Neuron (in vitro differentiated cells): Measurements from ENCODE around the gene UBE4A.
"Not testable (repeated sequence)": the region's sequence is repeated elsewhere in the genome, so short reads cannot be mapped to it uniquely, and the experiment has no call there.

ENCODE experiments used
- H2AFZ ChIP-seq: one replicate; pipeline ENCODE4 v1.6.1; 2013; ENCODE audit warnings: low read depth, mild to moderate bottlenecking, inconsistent platforms, low read length, moderate library complexity
- H3K27me3 ChIP-seq: one replicate; pipeline ENCODE4 v1.6.1; 2013; ENCODE audit warnings: low read length; ENCODE audit not compliant: insufficient read depth
- H3K36me3 ChIP-seq: one replicate; pipeline ENCODE4 v1.6.1; 2013; ENCODE audit warnings: low read length; ENCODE audit not compliant: insufficient read depth
- H3K4me1 ChIP-seq: one replicate; pipeline ENCODE4 v1.6.1; 2013; ENCODE audit warnings: low read length; ENCODE audit not compliant: insufficient read depth
- H3K4me3 ChIP-seq: 2 replicates; pipeline ENCODE4 v1.5.1; 2013; ENCODE audit warnings: mild to moderate bottlenecking, low read length, moderate library complexity
- H3K9me3 ChIP-seq: one replicate; pipeline ENCODE4 v1.6.1; 2013; ENCODE audit warnings: low read length

Gene UBE4A

GRCh38 chr11:118396097-118396501 lies 36.7 kb downstream of the UBE4A start:
- no peaks in the 10 kb centered on the region for H3K27me3 ChIP-seq
- no peak overlapping the region for H2AFZ ChIP-seq
- no peak overlapping the region for H3K4me3 ChIP-seq
- peaks cover 5% of the 10 kb centered on the region for H3K4me1 ChIP-seq
- peaks cover 51% of the 10 kb centered on the region for H3K36me3 ChIP-seq
- H3K9me3 ChIP-seq, result no peaks in the 10 kb centered on the region

- H3K9me3 ChIP-seq, result no peaks in the 10 kb centered on the region
- no peak overlapping the region for H2AFZ ChIP-seq
- peaks cover 8% of the 10 kb centered on the region for H3K4me1 ChIP-seq
- H3K27me3 ChIP-seq, result no peaks in the 10 kb centered on the region
- H3K36me3 ChIP-seq, result peaks cover 45% of the 10 kb centered on the region
- no peak overlapping the region for H3K4me3 ChIP-seq
Measured at GRCh38 chr11:118397448-118397847, 38.0 kb downstream of the UBE4A start.

GRCh38 chr11:118398791-118399559 lies 39.6 kb downstream of the UBE4A start:
- H3K4me3 ChIP-seq, result no peak overlapping the region
- H3K27me3 ChIP-seq, result no peaks in the 10 kb centered on the region
- peaks cover 31% of the 10 kb centered on the region for H3K36me3 ChIP-seq
- H3K9me3 ChIP-seq, result no peaks in the 10 kb centered on the region
- H3K4me1 ChIP-seq, result peaks cover 14% of the 10 kb centered on the region
- H2AFZ ChIP-seq, result no peak overlapping the region

GRCh38 chr11:118401151-118401879 lies 41.9 kb downstream of the UBE4A start, which contains the start of gene ATP5MG:
TSS of gene ATP5MG (plus strand) at chr11:118401606. CDS start at chr11:118401666, 60 bp downstream.
- H3K4me1 ChIP-seq, result peaks cover 14% of the 10 kb centered on the region
- no peaks in the 10 kb centered on the region for H3K9me3 ChIP-seq
- H3K36me3 ChIP-seq, result peaks cover 24% of the 10 kb centered on the region
- H3K4me3 ChIP-seq, result peak within 1 kb of the TSS; percentile 83
- H2AFZ ChIP-seq, result peak within 1 kb of the TSS; percentile 41
- no peaks in the 10 kb centered on the region for H3K27me3 ChIP-seq

GRCh38 chr11:118401880-118402590 lies 42.6 kb downstream of the UBE4A start:
- peaks cover 14% of the 10 kb centered on the region for H3K4me1 ChIP-seq
- H3K27me3 ChIP-seq, result no peaks in the 10 kb centered on the region
- H3K36me3 ChIP-seq, result peaks cover 24% of the 10 kb centered on the region
- peak overlapping the region; percentile 83 for H3K4me3 ChIP-seq
- no peaks in the 10 kb centered on the region for H3K9me3 ChIP-seq
- H2AFZ ChIP-seq, result peak overlapping the region; percentile 41

- Histone ChIP-seq H3K36me3 (peaks cover 23% of the 10 kb centered on the region), H3K4me1 (peaks cover 14% of the 10 kb centered on the region), H3K4me3 (peak overlapping the region; percentile 83)
- H3K27me3 ChIP-seq, H2AFZ ChIP-seq, H3K9me3 ChIP-seq: not testable (repeated sequence)
Measured at GRCh38 chr11:118402594-118402993, 43.2 kb downstream of the UBE4A start.

- Histone ChIP-seq H3K4me3 (no peak overlapping the region), H3K27me3 (no peaks in the 10 kb centered on the region), H3K36me3 (peaks cover 48% of the 10 kb centered on the region), H3K4me1 (peaks cover 9% of the 10 kb centered on the region), H3K9me3 (no peaks in the 10 kb centered on the region), H2AFZ (no peak overlapping the region)
Measured at GRCh38 chr11:118406599-118407166, 47.3 kb downstream of the UBE4A start.

GRCh38 chr11:118410055-118410745 lies 50.8 kb downstream of the UBE4A start:
- peaks cover 46% of the 10 kb centered on the region for H3K36me3 ChIP-seq
- no peak overlapping the region for H2AFZ ChIP-seq
- H3K4me1 ChIP-seq, result no peaks in the 10 kb centered on the region
- H3K4me3 ChIP-seq, result no peak overlapping the region
- no peaks in the 10 kb centered on the region for H3K27me3 ChIP-seq
- H3K9me3 ChIP-seq, result no peaks in the 10 kb centered on the region

GRCh38 chr11:118411530-118411929 lies 52.1 kb downstream of the UBE4A start:
- Histone ChIP-seq H3K9me3 (no peaks in the 10 kb centered on the region), H3K27me3 (no peaks in the 10 kb centered on the region), H3K4me3 (no peak overlapping the region), H3K36me3 (peaks cover 40% of the 10 kb centered on the region), H3K4me1 (no peaks in the 10 kb centered on the region), H2AFZ (no peak overlapping the region)

GRCh38 chr11:118412921-118413320 lies 53.5 kb downstream of the UBE4A start:
- Histone ChIP-seq H3K4me3 (no peak overlapping the region), H3K36me3 (peaks cover 29% of the 10 kb centered on the region), H3K4me1 (no peaks in the 10 kb centered on the region), H3K9me3 (no peaks in the 10 kb centered on the region), H3K27me3 (no peaks in the 10 kb centered on the region), H2AFZ (no peak overlapping the region)

- Histone ChIP-seq H3K9me3 (no peaks in the 10 kb centered on the region), H3K4me1 (no peaks in the 10 kb centered on the region), H3K27me3 (no peaks in the 10 kb centered on the region), H3K4me3 (no peak overlapping the region), H3K36me3 (peaks cover 9% of the 10 kb centered on the region), H2AFZ (no peak overlapping the region)
Measured at GRCh38 chr11:118415062-118415738, 55.8 kb downstream of the UBE4A start.

- H3K36me3 ChIP-seq, result peaks cover 4% of the 10 kb centered on the region
- no peak overlapping the region for H2AFZ ChIP-seq
- no peaks in the 10 kb centered on the region for H3K27me3 ChIP-seq
- no peak overlapping the region for H3K4me3 ChIP-seq
- no peaks in the 10 kb centered on the region for H3K9me3 ChIP-seq
- H3K4me1 ChIP-seq, result no peaks in the 10 kb centered on the region
Measured at GRCh38 chr11:118415739-118416068, 56.3 kb downstream of the UBE4A start.
